LoVo (cell line): ENCODE data around the gene CEMIP.

Source experiments
- DNase-seq: peaks from one replicate; pipeline ENCODE4 v3.0.0-alpha.2; 2016; ENCODE audit warnings: low spot score

The CEMIP gene, protein sequence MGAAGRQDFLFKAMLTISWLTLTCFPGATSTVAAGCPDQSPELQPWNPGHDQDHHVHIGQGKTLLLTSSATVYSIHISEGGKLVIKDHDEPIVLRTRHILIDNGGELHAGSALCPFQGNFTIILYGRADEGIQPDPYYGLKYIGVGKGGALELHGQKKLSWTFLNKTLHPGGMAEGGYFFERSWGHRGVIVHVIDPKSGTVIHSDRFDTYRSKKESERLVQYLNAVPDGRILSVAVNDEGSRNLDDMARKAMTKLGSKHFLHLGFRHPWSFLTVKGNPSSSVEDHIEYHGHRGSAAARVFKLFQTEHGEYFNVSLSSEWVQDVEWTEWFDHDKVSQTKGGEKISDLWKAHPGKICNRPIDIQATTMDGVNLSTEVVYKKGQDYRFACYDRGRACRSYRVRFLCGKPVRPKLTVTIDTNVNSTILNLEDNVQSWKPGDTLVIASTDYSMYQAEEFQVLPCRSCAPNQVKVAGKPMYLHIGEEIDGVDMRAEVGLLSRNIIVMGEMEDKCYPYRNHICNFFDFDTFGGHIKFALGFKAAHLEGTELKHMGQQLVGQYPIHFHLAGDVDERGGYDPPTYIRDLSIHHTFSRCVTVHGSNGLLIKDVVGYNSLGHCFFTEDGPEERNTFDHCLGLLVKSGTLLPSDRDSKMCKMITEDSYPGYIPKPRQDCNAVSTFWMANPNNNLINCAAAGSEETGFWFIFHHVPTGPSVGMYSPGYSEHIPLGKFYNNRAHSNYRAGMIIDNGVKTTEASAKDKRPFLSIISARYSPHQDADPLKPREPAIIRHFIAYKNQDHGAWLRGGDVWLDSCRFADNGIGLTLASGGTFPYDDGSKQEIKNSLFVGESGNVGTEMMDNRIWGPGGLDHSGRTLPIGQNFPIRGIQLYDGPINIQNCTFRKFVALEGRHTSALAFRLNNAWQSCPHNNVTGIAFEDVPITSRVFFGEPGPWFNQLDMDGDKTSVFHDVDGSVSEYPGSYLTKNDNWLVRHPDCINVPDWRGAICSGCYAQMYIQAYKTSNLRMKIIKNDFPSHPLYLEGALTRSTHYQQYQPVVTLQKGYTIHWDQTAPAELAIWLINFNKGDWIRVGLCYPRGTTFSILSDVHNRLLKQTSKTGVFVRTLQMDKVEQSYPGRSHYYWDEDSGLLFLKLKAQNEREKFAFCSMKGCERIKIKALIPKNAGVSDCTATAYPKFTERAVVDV (N-terminal part only)

DNA sequence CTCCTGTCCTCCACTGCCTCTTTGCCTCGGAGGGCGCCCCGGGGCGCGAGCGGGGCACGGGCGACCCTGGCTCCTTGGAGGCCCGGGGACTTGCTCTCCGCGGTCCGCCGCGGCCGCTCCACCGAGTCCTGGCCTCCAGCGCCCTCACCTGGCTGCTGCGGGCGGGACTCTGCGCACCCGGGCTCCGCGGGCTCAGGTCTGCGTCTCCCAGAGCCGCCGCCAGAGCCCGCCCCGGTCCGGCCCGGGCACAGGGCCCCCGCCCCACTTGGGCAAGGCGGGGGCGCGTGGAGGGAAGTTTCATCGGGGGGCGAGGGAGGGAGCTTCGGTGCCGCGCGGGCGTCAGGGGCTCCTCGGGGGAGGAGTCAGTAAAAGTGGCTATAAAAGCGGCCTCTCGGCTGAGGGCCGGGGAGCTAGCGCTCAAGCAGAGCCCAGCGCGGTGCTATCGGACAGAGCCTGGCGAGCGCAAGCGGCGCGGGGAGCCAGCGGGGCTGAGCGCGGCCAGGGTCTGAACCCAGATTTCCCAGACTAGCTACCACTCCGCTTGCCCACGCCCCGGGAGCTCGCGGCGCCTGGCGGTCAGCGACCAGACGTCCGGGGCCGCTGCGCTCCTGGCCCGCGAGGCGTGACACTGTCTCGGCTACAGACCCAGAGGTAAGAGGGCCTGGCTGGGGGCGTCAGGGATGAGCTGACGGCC is at the start of gene CEMIP:
Gene CEMIP, plus strand, starts transcription at position 407 of the 694 bp plus-strand sequence. CDS start 94,510 bp downstream, outside the sequence.
- DNase-seq, result peak; percentile 88

DNA sequence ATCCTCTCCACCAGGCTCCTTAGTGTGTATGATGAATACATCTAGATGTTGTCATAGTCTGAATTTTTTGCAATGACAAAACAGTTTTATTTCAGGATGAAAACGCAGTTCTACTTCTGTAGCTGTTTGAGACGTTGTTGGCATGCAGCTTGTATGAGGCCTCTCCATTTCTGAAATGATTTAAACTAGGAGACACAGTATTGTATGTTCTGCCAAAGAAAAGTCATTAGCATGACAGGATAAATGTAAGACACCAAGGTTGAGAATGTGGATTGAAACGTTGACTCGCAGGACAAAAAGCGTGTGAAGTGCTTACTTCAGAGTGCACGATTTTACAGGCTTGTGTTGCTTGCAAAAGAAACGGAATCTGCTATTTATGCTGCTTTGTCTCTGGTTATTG is 48.8 kb upstream of the CEMIP start:
- no peak for DNase-seq

DNA sequence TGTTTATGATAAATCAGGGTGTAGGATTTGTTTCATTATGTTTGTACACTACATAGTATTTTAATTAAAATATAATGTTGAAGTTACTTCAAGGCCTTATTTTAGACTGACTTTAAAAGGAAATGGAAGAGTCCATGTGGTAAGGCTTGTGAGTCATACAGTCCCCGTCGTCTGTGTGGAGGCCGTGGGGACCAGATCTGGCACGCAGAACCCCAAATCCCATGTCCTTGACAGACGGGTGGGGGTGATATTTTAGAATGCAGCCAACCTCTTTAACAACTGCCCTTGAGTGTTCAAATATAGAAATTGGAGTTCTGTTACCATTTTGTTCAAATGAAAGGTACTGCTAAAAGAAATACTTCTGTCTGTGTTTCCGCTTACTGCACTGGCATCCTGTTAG is 48.2 kb upstream of the CEMIP start:
- DNase-seq, result no peak

DNA sequence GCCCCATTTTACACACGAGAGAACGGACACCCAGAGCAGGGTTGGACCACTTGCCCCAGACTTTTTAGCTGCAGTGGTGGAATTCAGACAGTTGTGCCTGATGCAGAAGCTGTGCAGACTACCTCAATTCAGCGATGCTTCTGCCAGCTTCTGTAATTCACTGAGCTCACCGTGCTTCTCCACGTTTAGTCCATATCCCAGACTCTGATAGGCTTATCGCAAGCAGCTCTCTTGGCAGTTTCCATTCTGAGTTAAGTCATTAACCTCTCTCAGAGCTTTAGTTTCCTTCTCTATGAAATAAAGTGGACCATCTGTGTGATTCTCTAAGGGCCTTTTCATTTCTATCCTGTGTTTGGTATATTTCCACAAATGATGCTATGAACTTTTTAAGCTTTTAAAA is 47.0 kb upstream of the CEMIP start:
- DNase-seq, result no peak

DNA sequence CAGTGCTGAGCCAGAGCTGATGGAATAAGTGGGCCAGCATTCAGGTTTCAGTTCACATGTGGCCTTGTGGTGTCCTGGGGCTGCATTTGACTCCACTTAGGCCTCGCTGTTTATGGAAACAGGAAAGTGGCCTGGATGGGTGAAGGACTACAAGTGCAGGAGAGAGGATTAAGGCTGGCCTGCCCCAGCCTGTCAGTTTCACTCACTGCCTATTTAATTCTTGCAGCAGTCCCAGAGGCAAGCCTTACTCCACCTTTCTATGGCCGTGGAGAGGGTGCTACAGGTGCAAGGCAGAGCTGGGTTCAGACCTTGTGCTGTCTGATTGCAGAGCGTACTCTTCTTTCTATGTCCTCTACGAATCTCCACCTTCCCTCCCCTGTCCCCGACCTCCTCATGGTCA is 46.4 kb upstream of the CEMIP start:
- DNase-seq, result no peak

DNA sequence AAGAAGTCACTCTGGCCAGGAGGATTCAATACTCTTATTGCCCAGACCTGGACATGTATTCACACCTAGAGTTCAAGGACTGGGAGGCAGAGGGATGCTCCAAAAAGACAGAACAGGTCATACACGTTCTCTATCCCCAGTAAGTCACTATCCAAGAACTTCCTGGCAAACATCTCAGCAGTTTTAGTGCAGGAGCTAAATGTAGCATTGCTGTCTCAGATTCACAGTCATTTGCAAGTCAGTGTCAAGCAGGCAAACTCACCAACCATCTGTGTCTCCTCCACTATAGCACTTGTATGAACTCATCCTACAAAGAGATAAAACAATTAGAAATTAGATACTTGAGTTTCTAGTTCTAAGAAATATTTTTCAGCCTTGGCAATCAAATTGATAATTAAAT is 45.7 kb upstream of the CEMIP start:
- DNase-seq, result no peak

DNA sequence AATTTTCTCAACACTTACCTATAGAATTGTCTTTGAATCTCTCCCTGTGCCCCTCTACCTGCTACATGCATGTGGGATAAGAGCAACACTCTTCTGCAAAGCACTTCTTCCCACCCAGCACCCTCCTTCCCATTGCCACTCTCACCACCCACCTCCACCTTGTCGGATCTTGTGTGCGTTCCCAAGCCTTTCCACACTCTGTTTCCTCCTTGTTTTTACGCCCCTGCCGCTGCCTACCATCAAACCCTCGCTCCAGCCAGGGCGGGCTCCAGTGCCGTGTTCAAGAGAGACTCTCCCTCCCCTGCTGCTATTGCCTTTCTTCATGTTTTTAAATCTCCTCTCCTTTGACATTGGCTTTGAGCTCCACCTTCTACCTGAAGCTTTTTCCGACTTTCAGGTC is 43.8 kb upstream of the CEMIP start:
- DNase-seq, result no peak

DNA sequence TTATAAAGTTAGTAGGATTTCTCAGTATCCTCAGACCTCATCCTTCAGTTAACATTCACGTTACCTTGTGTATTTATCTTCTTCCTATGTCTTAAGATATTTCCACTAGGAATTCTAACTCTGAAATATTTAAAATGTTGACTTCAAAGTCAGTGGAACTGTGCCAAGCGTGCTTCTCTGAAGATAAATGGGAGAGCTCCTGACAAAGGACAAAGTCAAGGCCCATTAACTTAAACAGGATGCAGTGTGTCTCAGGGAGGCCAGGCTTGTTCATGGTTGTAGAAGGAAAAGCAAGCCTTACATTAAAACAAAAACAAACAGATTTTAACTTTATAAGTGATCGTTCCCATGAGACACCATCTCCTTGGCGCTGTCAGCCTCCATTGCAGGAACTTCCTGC is 42.6 kb upstream of the CEMIP start:
- DNase-seq, result no peak

DNA sequence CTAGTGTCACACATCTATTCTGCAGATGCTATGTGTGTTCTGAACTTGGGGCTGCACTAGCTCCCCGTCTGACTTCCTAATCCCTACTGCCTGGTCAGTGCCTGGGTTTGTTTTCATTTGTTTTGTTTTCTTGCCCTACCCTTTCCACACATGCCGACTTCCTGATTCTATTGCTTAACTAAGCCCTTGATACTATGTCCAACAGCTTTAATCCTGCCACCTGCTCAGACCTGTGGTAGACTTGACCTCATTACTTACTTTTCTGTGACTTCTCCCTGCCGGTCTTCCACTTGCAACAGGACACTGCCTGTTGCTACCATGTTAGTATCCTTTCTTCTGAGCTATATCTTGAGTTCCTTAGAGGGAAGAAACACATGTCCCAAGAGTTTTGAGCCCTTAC is 39.3 kb upstream of the CEMIP start:
- DNase-seq, result no peak

DNA sequence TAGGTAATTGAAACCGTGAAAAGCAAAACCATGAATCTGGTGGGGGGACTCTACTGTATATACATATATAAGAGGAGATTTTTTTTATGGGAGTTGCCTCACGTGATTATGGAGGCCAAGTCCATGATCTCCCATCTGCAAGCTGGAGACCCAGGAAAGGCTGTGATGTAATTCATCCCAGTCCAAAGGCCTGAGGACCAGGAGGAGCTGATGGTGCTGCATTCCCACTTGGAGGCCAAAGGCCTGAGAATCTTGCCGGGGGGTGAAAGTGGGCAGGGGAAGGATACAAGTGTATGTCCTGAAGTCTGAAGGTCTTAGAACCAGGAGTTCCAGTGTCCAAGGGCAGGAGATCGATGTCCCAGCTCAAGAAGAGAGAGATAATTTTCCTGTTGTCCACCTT is 37.1 kb upstream of the CEMIP start:
- DNase-seq, result no peak

DNA sequence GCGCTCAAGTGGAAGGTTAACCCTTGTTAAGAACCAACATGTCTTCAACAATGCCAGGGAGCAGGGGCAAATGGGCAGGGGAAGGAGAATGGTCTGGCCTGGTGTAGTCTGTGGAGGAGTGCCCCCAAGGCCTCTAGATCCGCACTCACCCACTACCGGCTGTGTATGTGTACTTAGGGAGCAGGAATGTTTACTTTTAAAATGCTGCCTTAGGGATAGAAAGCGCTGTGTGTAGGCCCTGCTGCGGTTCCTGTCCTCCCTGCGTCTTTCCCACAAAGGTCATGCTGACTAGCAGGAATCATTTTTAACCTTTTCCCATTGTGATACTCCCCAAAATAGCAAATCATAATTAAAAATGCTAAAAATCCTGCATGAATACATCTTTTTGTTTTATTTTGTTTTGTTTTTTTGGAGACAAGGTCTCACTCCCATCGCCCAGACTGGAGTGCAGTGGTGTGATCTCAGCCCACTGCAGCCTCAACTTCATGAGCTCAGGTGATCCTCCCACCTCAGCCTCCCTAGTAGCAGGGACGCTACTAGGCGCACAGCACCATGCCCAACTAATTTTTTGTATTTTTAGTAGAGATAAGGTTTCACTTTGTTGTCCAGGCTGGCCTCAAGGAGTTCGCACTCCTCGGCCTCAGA is 35.9 kb upstream of the CEMIP start:
- DNase-seq, result no peak

DNA sequence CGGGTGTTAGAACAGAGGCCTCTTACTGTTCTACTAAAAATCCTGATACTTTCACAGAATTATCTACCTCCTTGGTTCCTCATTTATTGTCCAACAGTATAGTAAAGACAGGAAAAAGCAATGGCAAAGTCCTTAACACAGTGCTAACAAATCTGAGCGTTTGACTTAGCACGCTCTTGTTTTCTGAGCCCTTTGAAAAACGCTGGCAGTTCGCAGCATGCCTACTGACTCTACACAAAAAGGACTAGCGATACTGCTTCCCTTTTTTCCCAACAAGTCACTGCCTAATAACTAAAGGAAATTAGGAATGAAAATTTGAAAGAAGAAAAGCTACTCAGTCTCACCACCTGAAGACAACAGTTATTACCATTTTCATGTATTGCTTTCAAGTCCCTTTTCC is 34.8 kb upstream of the CEMIP start:
- DNase-seq, result no peak

DNA sequence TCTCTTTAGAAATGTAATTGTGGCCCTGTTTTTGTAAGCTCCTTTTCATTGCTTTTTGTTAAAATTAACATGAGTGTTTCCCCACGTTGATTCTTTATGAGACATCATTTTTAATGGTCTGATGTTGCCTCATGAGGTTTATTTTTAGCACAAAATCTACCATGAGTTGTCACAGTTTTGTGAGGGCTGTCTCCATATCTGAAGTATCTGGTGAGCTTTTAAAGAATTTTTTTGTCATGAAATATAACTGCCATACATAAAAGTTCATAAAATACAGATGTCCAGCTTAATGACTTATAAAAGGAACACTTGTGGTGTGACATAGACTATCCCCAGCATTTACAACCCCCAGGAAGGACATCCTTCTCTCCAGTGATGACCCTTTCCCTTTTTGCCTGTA is 34.3 kb upstream of the CEMIP start:
- DNase-seq, result no peak

DNA sequence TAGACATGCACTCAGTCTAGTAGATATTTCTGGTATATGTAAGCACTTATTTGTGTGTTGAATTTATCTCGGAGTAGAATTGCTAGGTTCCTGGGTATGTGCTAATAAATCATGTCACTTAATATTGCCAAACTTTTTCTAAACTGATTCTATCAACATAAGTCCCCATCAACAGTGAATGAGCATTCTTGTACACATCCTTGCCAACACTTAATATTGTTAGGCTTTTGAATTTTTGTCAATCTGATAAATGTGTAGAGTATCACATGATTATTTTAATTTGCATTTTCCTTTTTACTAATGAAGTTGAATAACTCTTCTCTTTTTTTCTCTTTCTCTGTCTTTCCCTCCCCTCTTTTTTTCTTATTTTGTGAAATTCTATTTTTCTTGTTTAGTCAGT is 33.3 kb upstream of the CEMIP start:
- DNase-seq, result no peak

DNA sequence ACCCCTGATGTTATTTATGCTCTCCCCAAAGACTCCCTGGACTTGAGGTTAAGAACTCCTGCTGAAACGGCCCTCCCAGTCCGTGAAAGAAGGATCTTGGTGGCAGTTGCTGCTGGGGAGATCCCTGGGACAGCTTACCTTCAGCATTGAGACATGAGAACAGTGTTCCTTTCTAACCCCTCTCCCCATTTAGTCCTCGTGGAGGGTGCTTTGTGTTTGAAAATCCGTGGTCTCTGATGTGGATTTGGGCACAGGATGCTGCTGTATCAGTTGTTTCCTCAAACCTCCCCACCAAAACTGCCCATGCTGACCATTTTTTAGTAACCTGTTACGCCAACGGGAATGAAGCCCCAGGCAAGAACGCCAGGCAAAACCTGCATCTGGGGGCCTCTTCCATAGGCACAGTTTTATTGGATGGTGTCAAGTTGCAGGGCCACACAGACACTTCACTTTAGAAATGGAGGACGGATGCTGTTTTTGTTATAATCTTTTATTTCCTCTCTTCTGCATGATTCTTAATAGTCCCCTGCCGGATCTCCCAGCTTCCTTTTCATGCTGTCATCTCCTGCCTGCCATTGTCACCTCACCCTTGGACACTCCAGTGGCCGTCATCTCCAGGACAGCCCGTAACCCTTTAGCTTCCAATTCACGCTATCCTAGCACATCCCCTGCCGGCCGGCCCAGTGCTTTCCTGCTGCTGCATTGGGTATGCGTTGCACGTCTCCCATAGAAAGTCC is 31.7 kb upstream of the CEMIP start:
- no peak for DNase-seq

DNA sequence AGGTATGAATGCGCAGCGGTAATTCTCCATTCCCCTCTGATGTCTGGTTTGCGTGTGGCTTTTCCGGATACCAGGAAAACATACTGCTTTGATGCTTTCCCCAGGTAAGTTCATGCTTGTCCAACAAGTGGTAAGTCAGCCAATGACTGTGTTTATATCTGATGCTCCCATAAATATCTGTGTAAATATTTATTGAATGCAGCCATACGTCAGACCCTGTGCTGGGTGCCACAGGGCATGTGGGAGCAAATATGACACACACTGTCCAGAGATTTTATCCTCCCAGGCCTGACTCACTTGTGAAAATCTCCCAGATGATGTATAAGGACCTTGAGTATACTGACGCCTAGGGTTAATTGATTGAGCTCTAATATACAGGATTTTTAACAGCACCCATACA is 29.6 kb upstream of the CEMIP start:
- DNase-seq, result no peak

DNA sequence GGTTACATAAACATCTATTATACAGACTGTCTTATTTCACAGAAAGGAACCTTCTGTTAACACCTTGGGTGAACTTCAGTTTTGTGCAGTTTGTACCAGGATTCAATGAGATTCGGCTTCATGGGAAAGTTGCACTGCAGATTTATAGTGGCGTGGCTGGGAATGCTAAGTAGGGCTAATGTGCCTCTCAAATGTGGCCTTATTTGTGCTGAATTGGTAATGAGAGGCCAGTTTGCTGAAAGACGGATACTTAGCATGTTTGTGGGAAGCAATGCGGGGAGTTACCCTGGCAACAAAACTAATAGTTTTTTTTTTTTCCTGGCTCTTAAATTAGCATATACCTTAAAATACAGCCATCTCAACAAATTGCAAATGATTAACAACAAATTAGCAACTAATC is 28.6 kb upstream of the CEMIP start:
- no peak for DNase-seq

DNA sequence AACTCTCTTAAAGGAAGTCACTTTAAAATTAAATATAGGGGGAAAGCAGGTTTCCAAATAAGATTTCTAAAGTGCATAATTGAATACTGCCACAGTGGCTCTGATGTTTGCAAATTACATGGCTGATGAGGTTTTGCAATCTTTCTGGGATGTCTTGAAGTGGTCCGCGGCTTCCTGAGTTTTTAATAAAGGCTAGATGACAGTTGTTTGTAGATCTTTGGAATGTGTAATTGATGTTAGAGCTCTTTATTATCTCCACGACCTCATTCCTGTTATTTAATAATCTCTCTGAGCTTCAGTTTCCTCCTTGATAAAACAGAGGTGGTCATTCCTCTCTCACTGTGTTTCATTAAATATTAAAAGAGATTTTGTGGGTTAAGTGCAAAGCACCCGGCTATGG is 27.0 kb upstream of the CEMIP start:
- DNase-seq, result no peak

DNA sequence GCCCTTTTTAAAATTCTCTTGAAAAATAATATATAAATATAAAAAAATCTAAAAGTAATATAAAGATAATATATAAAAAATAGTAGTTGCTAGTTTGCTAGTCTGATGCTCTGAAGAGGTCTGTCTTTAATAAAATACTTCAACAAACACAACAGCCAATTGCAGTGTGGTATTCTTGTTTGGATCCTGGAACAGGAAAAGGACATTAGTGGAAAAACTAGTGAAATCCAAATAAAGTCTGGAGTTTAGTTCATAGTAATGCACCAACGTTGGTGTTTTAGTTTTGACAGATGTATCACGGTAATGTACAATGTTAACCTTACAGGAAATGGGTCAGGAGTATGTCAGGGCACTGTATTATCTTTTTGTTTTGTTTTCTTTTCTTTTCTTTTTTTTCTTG is 26.0 kb upstream of the CEMIP start:
- DNase-seq, result no peak

DNA sequence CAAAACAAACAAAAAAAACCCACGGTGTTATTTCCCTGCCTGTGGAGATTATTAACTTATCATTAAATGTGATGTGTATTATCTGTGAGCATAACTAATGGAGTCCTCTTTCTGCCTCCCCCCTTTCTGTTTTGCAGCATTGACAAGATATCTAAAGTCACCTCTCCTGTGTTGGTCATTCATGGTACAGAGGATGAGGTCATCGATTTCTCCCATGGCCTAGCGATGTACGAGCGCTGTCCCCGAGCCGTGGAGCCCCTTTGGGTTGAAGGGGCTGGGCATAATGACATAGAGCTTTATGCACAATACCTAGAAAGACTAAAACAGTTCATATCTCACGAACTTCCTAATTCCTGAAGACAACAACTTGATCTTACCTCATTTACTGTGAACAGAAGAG is 25.2 kb upstream of the CEMIP start:
- no peak for DNase-seq

DNA sequence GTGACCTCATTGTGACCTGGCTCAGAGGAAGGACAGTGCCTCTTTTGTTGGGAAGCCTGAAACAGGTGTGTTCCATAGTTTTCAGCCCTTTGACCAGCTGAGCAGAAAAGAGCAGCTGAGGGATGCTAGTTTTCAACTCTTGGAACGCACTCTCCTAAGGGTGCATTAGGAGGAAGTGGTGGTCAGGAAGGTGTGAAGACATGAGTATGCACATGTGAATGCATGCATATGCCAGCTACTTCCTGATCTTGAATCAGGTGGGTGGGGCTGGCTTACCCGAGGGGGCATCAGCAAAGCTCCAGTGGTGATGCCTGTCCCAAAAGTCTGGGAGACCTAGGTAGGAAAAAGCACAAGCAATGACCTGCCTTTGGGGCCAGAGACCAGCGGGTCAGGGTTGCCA is 23.3 kb upstream of the CEMIP start:
- DNase-seq, result no peak
